Astrocyte of the spinal cord (primary cell): ENCODE results near the gene IL24.

Experiments
- DNase-seq: peaks from one replicate; pipeline ENCODE4 v3.0.0; 2011; ENCODE audit warnings: low read depth, low spot score
- H3K4me3 ChIP-seq: 2 replicates; pipeline ENCODE4 v1.5.1; 2011; ENCODE audit warnings: low read depth, mild to moderate bottlenecking, low read length, moderate library complexity
- CTCF ChIP-seq: IDR thresholded peaks from 2 replicates; pipeline ENCODE4 v1.5.1; 2012; ENCODE audit warnings: low read depth, mild to moderate bottlenecking, low read length, inconsistent platforms
- in situ Hi-C: cut with HindIII; loops from 2 replicates; pipeline ENCODE4 v1.10.0; 2017; ENCODE audit warnings: low sequenced_read_pairs

Gene IL24

GRCh38 chr1:206885341-206886060 lies 11.7 kb upstream of the IL24 start:
- in situ Hi-C loops: no loop called here
- DNase-seq: no peak
- TF ChIP-seq CTCF: no peak
- no peak overlapping the region for H3K4me3 ChIP-seq

- no peak overlapping the region for H3K4me3 ChIP-seq
- in situ Hi-C loops: no loop called here
- no peak for DNase-seq
- no peak for TF ChIP-seq CTCF
Observed at GRCh38 chr1:206886831-206887230, 10.4 kb upstream of the IL24 start.

GRCh38 chr1:206887701-206888100 lies 9.5 kb upstream of the IL24 start:
- in situ Hi-C loops: no loop called here
- TF ChIP-seq CTCF: no peak
- DNase-seq: no peak
- no peak overlapping the region for H3K4me3 ChIP-seq

GRCh38 chr1:206890125-206891060 lies 6.8 kb upstream of the IL24 start:
- H3K4me3 ChIP-seq: no peak overlapping the region
- DNase-seq: peak; percentile 35
- in situ Hi-C loops: no loop called here
- no peak for TF ChIP-seq CTCF

GRCh38 chr1:206891412-206891811 lies 5.8 kb upstream of the IL24 start:
- no peak for DNase-seq
- H3K4me3 ChIP-seq: no peak overlapping the region
- in situ Hi-C loops: no loop called here
- TF ChIP-seq CTCF: no peak

GRCh38 chr1:206892351-206892984 lies 4.8 kb upstream of the IL24 start:
- H3K4me3 ChIP-seq: no peak overlapping the region
- TF ChIP-seq CTCF: no peak
- DNase-seq: peak; percentile 32
- in situ Hi-C loops: no loop called here
